ENCODE measurements around the gene MYBPC3.
"Not testable (repeated sequence)": the region's sequence is repeated elsewhere in the genome, so short reads cannot be mapped to it uniquely, and the experiment has no call there.

Gene MYBPC3

DNA sequence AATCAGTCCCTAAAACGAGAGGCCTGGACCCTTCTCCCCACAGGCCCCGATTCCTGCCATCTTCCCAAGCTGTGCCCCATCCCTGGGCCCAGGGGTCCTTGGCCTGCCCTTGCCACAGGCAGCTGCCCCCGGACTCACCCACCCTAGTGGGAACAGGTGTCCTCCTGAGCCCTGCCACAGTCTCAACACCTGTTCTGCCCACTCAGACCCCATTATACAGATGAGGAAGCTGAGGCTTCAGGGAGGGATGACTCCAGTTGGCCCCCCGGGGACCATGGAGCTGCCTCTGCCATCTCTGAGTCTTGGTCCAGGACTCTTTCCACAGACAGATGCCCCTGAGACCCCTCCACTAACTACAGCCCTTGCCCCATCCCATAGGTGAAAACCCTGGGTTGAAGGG lies 15.9 kb downstream of the MYBPC3 start:
- no peak for DNase-seq

DNA sequence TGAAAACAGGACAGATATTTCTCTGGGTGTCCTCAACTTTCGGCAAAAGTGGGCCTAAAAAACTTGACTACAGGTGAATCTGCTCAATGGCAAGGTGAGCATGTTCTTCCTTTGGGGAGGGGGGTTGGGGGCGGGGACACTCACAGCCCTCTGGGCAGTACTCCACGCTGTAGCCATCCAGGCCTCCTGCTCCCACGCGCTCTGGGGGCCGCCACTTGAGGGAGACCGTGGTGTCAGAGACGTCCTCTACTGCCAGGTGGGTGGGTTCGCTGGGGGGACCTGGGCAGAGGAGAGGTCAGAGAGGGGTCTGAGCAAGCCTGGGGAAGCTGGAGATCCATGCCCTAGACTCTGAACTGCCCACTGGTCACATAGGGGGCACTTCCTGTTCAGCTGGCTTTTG lies 16.8 kb downstream of the MYBPC3 start:
- DNase-seq: no peak

DNA sequence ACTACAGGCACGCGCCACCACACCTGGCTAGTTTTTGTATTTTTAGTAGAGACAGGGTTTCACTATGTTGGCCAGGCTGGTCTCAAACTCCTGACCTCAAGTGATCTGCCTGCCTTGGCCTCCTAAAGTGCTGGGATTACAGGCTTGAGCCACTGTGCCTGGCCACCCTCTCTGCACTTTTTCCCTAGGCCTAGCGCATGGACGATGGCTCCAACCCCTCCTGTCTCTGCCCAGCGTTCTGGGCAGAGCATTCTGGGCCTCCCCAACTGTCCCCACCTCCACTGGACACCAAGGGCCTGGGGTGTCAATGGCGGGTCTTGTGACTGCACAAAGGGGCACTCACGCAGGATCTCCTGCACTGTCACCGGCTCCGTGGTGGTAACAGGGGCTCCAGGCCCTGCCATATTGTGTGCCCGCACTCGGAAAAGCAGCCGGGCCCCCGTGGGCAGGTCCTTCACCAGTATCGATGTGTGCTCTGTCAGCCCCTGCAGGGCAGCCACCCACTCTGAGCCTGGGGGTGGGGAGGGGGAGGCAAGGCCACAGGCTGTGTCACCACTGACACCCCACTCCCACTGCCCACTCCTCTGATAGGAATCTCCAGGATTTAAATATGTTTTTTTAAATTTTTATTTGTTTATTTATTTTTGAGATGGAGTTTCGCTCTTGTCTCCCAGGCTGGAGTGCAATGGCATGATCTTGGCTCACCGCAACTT lies 17.6 kb downstream of the MYBPC3 start:
- DNase-seq: not testable (repeated sequence)

DNA sequence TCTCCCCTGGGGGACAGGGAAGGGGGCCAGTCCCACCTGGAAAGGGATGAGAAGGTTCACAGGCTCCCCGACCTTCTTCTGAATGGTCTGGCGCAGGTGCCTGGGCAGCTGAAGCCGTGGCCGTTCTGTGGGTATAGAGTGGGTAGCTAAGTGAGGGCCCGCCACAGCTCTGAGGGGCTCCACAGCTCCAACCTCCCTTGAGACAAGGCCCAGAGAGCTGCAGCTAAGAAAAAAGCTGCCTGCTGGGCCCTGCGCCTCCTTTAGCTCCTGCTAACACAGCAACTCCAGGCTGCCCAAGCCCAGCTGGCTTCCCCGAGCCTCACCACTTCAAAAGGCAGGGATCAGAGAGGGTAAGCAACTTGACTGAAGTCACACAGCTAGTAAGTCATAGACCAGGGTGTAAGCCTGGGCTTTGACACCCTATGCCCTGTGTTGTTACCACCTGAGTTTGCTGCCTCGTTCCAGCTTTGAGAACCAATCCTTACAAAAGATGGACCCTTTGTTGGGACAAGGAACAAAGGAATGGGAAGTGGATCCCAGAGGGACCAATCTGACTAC lies 18.5 kb downstream of the MYBPC3 start:
- DNase-seq: no peak

DNA sequence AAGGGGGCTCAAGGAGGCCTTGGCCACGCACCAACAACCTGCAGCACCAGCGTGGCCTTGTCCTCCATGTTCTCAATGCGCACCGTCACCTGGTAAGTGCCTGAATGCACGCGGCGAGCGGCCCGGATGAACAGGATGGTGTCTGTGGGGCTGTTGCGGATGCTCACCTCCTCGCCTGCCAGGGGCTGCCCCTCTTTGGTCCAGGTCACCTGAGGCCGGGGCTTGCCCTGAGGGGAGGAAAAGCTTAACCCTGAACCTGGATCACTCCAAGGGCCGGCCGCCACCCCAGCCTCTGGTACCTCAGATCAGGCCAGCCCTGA lies 19.0 kb downstream of the MYBPC3 start:
- DNase-seq: no peak

DNA sequence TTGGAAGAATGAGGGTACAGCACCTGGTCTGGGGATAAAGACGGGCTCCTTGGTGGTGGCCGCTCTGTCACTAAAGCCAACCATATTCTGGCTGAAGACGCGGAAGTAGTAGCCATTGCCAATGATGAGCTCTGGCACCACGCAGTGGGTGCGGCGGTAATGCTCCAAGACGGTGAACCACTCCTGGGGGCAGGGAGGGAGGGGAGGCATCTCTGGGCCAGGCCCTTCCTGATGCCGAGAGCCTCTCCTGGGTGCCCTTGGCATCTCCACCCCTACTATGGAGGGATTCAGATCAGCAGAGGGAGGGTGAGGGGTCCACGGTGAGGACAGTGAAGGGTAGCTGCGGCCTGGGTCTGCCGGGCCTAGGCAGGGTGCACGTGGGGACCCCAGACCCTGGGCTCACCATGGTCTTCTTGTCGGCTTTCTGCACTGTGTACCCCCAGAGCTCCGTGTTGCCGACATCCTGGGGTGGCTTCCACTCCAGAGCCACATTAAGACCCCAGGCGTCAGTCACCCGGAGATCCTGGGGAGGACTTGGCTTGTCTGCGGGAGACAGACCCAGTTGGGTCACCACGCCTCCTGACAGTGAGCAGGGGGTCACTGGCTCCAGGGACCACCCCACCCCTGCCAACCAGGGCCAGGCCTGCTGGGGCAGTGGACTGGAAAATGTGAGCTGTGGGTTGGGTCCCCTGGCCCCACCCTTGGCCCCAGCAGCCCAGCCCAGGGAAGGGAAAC lies 19.5 kb downstream of the MYBPC3 start:
- no peak for DNase-seq

DNA sequence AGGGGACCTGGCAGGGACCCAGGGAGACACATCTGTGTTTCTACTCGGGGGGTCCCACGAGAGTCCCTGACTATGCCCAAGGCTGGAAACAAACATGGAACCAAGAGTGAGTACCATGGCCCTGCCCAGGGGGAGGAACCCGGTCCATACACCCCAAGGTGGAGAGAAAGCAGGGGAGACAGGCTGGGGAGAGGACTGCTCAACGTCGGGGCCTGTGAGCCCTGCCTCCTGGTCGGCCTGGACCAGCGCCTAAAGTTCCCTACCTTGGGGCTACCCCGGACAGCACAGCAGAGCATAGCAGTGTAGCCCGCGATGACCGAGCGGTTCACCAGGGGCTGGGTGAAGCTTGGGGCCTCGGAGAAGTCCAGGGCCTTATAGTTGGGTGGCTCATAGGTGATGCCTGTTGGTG lies 20.2 kb downstream of the MYBPC3 start:
- no peak for DNase-seq

DNA sequence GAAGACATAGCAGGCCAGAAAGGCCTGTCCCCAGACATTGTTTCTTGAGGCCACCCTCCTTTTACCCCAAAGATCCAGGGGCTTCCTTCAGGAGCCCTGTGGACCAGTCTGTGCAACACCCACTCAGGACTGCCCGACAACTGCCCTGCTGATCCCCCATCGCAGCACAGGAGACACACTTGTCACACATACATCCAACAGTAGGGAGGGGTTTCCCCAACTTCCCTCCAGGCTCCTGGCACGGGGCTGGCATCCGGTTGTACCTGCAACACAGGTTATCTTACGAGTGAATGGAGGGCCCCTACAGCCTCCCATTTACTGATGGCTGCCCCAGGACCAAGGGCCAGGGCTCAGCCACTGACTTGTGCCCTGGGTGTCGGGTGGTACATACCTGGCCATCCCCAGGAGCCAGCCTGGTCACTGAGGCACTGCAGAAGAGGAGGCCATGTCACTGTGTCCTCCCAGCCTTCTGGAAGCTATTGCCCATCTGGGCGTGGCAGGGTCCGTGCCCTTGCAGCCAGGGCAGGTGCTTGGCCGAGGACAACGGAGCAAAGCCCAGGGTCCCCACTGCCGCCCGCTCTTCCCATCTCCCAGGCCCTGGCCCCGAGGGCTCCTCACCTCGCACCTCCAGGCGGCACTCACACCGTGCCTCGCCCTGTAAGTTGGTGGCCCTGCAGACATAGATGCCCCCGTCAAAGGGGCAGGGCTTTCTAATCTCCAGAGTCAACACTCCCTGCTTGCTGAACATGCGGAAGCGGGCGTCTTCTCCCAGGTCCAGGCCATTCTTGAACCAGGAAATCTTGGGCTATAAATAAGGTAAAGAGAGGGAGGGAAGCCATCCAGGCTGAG lies 20.8 kb downstream of the MYBPC3 start:
- DNase-seq: no peak

DNA sequence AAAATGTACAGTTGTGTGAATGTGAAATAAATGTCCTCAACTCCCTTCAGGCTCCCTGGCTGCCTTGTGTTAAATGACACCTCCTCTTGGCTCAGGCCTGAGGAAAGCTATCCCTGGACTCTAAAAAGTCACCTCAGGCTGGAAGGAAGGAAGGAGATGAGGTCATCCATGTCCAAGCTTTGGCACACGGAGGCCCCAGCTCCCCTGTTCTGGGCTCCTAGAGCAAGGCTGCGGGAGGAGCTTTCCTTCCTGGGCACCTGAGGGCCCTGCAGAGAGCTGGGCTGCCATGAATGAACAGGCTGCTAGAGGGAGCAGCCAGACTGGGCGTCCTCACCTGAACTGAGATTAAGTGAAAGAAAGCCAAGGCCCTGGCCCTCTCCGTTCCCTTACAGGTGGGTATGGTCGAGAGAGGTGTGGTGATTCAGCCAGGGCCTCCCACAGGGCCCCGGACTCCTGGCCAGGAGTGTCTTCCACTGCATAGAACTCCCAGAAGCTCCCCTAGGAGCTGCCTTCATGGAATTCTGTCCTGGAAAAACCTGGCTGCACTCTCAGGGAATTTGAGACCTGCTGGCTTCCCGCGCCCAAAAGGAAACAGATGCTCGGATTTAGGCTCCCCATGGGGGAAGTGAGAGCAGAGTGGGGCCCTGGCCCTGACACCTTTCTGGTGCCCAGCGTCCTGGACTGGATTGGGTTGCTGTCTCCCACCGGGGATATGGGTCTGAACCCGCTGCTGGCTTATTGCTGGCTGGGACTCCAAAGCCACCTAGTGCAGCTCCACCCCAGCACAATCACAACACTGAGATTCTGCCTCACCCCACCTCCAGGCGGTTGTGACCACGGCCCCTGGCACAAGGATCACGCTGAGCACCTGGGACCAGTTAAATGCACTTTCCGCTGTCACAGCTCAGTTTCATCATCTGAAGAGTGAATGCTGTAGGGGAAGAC lies 22.2 kb downstream of the MYBPC3 start:
- no peak for DNase-seq

DNA sequence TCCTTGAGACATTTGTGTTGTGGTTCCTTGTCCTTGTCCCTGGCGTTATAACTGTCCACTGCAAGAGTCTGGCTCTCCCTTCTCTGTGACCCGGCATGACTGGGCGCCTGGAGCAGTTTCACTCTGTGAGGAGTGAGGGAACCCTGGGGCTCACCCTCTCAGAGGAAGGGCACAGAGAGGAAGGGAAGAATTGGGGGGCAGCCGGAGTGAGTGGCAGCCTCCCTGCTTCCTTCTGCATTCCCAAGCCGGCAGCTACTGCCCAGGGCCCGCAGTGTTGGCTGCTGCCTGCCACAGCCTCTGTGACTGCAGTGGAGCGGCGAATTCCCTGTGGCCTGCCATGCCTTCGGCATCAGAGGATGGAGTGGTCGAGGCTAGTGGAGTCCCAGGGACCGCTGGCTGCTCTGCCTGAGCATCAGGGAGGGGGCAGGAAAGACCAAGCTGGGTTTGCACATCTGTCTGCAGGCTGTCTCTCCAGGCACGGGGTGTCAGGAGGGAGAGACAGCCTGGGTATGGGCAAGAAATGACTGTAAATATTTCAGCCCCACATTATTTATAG lies 23.0 kb downstream of the MYBPC3 start:
- DNase-seq: no peak

DNA sequence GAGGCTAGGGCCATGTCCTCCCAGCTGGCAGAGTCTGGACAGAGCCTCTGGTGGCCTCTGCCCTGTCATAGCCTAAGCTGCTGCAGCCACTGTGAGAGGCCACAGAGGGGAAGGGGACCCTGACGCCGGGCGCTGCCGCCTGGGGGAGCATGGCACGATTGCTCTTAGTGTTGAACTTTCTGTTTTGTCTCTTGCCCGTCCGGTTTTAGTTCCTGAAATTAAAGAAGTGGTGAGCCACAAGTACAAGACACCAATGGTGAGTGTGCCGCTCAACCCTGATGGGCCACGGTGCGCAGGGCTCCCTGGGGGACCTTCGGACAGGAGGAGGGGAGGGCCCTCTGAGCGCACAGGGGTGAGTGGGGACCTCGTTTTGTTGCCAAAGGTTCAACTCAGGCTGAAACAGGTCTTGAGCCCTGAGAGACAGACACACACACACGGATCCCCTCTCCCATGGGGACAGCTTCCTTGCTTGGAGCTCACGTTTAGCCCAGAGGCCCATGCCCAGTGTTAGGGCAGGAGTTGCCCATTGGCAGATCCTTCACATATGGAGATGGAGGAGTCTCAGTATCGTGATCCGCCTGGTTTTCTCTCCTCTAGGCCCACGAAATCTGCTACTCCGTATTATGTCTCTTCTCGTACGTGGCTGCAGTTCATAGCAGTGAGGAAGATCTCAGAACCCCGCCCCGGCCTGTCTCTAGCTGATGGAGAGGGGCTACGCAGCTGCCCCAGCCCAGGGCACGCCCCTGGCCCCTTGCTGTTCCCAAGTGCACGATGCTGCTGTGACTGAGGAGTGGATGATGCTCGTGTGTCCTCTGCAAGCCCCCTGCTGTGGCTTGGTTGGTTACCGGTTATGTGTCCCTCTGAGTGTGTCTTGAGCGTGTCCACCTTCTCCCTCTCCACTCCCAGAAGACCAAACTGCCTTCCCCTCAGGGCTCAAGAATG lies 23.8 kb downstream of the MYBPC3 start:
- no peak for DNase-seq

DNA sequence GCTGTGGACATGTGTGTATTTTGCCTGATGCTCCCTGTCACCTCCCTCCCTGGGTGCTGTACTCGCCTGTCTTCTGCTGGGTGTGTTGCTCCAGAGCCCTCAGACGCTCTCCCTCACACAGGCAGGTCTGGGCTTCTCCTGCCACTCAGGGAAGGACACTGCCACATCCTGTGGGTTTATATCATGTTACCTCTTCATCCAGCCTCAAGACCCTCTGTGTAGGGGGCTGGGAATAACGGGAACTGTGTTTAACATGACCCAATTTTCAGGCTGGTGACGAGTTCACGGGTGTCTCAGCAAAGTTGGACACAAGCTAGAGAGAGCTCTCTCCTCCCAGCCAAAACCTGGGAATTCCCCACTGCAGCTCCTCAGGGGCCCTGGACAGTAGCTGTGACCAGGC lies 24.6 kb downstream of the MYBPC3 start:
- no peak for DNase-seq

DNA sequence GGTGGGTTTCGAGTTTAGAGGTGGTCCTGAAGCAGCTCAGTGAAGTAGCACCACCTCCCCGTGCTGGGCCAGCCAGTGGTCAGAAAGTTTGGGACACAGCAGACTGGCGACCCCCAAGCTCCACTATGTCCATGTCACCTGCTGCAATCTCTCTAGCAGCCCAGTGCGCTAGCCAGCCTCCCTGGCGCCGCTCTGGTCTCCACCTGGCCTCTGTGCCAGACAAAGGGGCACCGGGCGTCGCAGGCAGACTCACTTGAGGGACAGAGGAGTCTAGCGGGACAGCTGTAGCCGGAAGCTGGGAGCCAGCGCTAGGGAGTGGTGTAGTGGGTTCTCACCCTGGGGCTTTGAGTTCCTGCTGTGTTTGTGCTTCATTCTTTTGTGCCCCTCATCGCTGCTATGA lies 25.5 kb downstream of the MYBPC3 start:
- no peak for DNase-seq

DNA sequence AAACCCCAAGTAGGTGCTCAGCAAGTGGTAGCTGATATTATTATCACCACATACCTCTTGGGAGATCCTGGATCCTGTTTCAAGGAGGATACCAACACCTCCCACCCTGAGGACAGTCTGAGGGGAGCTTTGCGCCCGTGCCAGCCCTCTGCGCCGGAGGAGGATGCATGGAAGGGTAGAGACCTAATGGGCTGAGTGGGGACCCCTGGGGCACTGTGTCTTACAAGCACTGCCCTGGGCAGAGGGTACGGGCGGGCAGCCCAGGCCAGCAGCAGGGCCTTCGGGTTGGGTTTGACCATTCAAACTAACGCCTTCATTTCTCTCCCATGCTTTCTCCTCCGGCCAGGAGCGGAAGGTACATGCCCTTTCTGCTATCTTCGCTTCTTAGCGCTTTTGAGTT lies 26.3 kb downstream of the MYBPC3 start:
- no peak for DNase-seq

DNA sequence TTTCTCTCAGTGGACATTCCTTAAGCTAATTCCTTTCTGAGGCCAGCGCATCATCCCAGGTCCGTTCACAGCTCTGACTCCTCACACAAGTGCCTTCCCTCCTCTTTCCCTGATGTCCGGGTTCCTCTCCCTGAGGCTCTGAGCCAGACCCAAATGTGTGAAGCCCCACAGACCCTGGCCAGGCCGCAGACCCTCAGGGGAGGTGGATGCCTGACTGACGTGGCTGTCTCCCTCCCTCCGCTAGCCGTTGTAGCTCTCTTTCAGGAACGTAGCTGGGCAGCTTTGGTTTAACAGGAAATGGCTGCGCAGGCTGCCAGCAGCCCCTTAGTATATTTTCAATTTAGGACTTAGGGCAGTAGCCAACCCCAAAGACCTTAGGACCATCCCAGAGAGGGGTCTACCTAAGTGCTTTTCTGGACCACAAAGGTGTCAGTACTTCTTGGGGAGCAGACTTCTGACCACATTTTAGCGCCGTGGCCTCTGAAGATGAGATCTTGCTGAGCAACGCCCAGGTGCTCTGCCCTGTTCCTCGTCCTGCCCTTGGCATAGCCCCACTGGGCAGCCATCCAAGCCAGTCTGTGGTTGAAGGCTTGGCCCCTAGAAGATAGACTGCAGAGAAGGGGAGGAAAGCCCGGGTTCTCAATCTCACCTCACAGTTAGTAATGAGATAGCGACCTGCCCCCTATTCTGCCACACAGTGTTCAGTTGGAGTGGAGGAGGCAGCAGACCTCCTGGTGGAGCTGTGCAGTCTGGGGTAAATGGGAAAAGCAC lies 27.0 kb downstream of the MYBPC3 start:
- DNase-seq: no peak

DNA sequence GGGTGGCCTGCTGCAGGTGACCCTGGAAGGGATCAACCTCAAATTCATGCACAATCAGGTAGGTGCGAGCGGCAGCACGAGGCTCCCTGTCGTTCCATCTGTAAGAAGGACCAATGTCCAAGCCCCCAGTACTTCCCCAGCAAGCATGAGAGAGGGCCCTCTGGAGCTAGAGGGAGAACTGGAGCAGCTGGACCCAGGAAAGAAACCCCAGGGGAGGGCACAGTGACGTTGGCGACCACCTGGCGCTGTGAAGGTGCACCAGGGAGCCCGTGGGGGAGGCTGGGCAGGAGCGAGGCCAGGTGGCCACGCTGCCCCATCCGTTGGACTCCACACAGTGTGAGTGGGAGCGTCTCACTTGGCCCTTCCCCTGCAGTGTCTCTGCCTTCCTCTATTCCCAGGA lies 28.0 kb downstream of the MYBPC3 start:
- DNase-seq: no peak

DNA sequence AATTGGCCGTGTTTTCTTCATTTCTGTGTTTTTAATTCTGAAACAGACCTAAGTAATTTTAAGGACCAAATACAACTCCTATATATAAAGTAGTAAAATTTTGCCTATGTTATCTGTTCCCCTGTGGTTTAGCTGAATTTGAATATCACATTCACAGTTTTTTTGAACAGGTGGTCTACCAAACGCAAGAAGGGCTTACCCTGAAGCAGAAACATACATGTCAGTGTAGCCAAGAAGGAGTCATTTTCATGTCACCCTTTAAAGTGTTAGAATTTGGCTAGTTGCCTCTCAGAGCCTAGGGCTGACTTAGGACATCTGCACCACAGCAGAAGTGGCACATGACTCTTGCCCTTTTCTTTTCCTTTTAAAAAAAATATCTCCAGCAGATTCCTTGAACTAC lies 34.3 kb downstream of the MYBPC3 start:
- DNase-seq: no peak

DNA sequence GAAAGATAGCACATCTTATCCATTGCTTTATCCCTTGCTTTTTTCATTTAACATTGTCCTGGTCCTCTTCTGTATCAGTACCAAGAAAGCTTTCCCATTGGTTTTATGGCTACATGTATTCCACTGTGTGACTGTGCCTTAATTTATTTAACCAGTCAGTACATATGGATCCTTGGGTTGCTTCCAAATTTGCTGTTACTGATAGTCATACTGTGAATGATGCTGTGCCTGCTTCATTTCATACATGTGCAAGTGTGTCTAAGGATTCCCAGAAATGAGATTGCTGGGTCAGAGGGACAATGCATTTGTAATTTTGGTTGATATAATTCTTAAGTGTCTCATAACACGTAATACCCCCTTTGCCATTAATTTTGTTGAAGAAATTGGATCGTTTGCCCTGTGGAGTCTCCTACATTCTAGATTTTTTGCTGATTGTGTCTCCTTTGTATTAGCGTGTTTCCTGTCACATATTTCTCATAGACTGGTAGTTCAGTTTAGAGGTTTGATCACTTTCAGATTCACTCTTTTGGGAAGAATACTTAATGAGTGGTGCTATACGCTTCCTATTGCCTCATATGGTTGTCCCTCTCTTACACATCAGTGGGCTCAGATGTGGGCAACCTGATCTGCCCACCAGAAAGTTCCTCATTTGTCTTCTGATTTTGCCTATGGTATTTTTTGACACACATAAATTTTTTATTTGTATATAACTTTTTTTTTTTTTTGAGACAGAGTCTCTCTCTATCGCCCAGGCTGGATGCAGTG lies 35.3 kb downstream of the MYBPC3 start:
- no peak for DNase-seq

DNA sequence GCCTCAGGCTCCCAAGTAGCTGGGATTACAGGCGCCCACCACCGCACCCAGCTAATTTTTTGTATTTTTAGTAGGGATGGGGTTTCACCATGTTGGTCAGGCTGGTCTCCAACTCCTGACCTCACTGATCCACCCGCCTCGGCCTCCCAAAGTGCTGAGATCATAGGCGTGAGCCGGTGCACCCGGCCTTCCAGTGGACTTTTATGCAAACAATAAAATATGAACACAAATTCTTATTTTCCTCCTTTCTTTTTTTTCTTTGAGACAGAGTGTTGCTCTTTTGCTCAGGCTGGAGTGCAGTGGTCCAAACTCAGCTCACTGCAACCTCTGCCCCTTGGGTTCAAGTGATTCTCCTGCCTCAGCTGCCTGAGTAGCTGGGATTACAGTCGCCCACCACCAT lies 36.0 kb downstream of the MYBPC3 start:
- DNase-seq: not testable (repeated sequence)
